ENCODE data around the gene IL4R. TPM values are rescaled to one million over a fixed set of nuclear protein-coding genes. Genes with fewer than 3 reads are reported as not detected.

The IL4R gene
- total and polyA plus RNA-seq, 2 experiments from 2014 or later = 38.1 to 66.1 TPM

- H3K4me1 ChIP-seq (ENCODE audit: low read depth) = no peaks in the 10 kb centered on the region
- no peaks in the 10 kb centered on the region for H3K27me3 ChIP-seq
- H3K4me3 ChIP-seq = no peak overlapping the region
- H3K9me3 ChIP-seq (ENCODE audit: low read depth) = no peaks in the 10 kb centered on the region
- peaks cover 11% of the 10 kb centered on the region for H3K36me3 ChIP-seq
- DNase-seq (ENCODE audit: low read depth in 1 of 2, low spot score in 1 of 2) = no peak
- TF ChIP-seq CTCF (IDR thresholded peaks at IDR 0.05; ENCODE audit: low read depth, low read length) = no peak
- no peak overlapping the region for H3K27ac ChIP-seq
Observed at GRCh38 chr16:27341971-27342370, 28.2 kb downstream of the IL4R start.

- TF ChIP-seq CTCF (IDR thresholded peaks at IDR 0.05; ENCODE audit: low read depth, low read length) = no peak
- Histone ChIP-seq H3K36me3 (peaks cover 12% of the 10 kb centered on the region), H3K27me3 (no peaks in the 10 kb centered on the region), H3K9me3 (ENCODE audit: low read depth) (no peaks in the 10 kb centered on the region), H3K4me1 (ENCODE audit: low read depth) (no peaks in the 10 kb centered on the region), H3K4me3 (no peak overlapping the region), H3K27ac (no peak overlapping the region)
- DNase-seq (ENCODE audit: low read depth in 1 of 2, low spot score in 1 of 2) = no peak
Observed at GRCh38 chr16:27344721-27345120, 30.9 kb downstream of the IL4R start.

- H3K9me3 ChIP-seq (ENCODE audit: low read depth) = no peaks in the 10 kb centered on the region
- no peak overlapping the region for H3K27ac ChIP-seq
- no peaks in the 10 kb centered on the region for H3K4me1 ChIP-seq (ENCODE audit: low read depth)
- H3K27me3 ChIP-seq = no peaks in the 10 kb centered on the region
- H3K4me3 ChIP-seq = no peak overlapping the region
- peaks cover 12% of the 10 kb centered on the region for H3K36me3 ChIP-seq
- no peak for TF ChIP-seq CTCF (IDR thresholded peaks at IDR 0.05; ENCODE audit: low read depth, low read length)
- no peak for DNase-seq (ENCODE audit: low read depth in 1 of 2, low spot score in 1 of 2)
Observed at GRCh38 chr16:27345201-27345600, 31.4 kb downstream of the IL4R start.

GRCh38 chr16:27346819-27347218, 33.0 kb downstream of the IL4R start:
- no peaks in the 10 kb centered on the region for H3K9me3 ChIP-seq (ENCODE audit: low read depth)
- TF ChIP-seq CTCF (IDR thresholded peaks at IDR 0.05; ENCODE audit: low read depth, low read length) = no peak
- no peak overlapping the region for H3K4me3 ChIP-seq
- no peaks in the 10 kb centered on the region for H3K4me1 ChIP-seq (ENCODE audit: low read depth)
- no peak overlapping the region for H3K27ac ChIP-seq
- H3K36me3 ChIP-seq = peaks cover 12% of the 10 kb centered on the region
- H3K27me3 ChIP-seq = no peaks in the 10 kb centered on the region
- no peak for DNase-seq (ENCODE audit: low read depth in 1 of 2, low spot score in 1 of 2)

- no peaks in the 10 kb centered on the region for H3K9me3 ChIP-seq (ENCODE audit: low read depth)
- H3K27me3 ChIP-seq = no peaks in the 10 kb centered on the region
- H3K36me3 ChIP-seq = peaks cover 15% of the 10 kb centered on the region
- no peak overlapping the region for H3K27ac ChIP-seq
- no peak for DNase-seq (ENCODE audit: low read depth in 1 of 2, low spot score in 1 of 2)
- no peak overlapping the region for H3K4me3 ChIP-seq
- TF ChIP-seq CTCF (IDR thresholded peaks at IDR 0.05; ENCODE audit: low read depth, low read length) = no peak
- no peaks in the 10 kb centered on the region for H3K4me1 ChIP-seq (ENCODE audit: low read depth)
Observed at GRCh38 chr16:27347930-27348685, 34.3 kb downstream of the IL4R start.
